Measurements from ENCODE around the gene MERTK. TPM values are rescaled to one million over a fixed set of nuclear protein-coding genes. Genes with fewer than 3 reads are reported as not detected.

The MERTK gene
- total and polyA plus RNA-seq, 2 of the 8 experiments (the other 6 are each of a cell fraction or from before 2014, with no cell fraction given): 6.5 to 7.0 TPM

DNA sequence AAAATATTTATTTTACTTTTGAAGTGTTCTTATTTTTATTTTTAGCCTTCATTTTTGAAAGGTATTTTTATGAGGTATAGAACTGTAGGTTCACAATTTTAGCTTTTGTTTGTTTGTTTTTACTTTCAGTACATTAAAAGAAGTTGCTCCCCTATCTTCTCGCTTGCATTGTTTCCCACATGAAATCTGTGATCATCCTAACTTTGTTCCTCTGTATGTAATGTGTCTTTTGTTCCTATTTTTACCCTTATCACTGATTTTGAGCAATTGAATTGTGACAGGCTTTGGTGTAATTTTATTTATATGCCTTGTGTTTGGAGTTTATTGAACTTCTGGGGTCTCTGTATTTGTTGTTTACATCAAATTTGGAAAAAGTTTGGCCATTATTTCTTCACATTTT lies 78.8 kb downstream of the MERTK start (continued):
- TF ChIP-seq HDAC2 (IDR thresholded peaks at IDR 0.05; ENCODE audit: borderline replicate concordance in 1 of 2, low read depth in 2 of 2, low read length in 2 of 2) (no peak), BACH1 (IDR thresholded peaks at IDR 0.05; ENCODE audit: low read length) (no peak), GTF2F1 (IDR thresholded peaks at IDR 0.05; ENCODE audit: borderline replicate concordance, low read depth, low read length) (no peak), SP4 (IDR thresholded peaks at IDR 0.05; ENCODE audit: low read length) (no peak)
- TF ChIP-seq, protein P1, sequence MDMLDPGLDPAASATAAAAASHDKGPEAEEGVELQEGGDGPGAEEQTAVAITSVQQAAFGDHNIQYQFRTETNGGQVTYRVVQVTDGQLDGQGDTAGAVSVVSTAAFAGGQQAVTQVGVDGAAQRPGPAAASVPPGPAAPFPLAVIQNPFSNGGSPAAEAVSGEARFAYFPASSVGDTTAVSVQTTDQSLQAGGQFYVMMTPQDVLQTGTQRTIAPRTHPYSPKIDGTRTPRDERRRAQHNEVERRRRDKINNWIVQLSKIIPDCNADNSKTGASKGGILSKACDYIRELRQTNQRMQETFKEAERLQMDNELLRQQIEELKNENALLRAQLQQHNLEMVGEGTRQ (IDR thresholded peaks at IDR 0.05; ENCODE audit: low read length): no peak

Data from H1 (cell line).